ENCODE measurements around the gene NTF4. TPM values are rescaled to one million over a fixed set of nuclear protein-coding genes. Genes with fewer than 3 reads are reported as not detected.

Gene NTF4
- total and polyA plus RNA-seq, 4 donors = 0.83 TPM; not detected in 3

GRCh38 chr19:49104229-49104864, 39.7 kb upstream of the NTF4 start:
- no peaks in the 10 kb centered on the region for H3K27me3 ChIP-seq (ENCODE audit: control insufficient read depth, insufficient read depth, low read length)
- DNase-seq (ENCODE audit: low read depth in 4 of 6, low spot score in 6 of 6) = peak in 1 of 6 donors; percentile 23
- no peak overlapping the region for H3K4me3 ChIP-seq (ENCODE audit: low read depth, low read length)
- H3K27ac ChIP-seq (ENCODE audit: low read depth, low read length) = no peak overlapping the region
- no peaks in the 10 kb centered on the region for H3K4me1 ChIP-seq (ENCODE audit: control insufficient read depth, insufficient read depth, low read length)
- no peaks in the 10 kb centered on the region for H3K9me3 ChIP-seq (ENCODE audit: control insufficient read depth, insufficient read depth, low read length)
- WGBS (ENCODE audit: insufficient coverage) = 66% methylated on average over 22 of the region's 30 CpGs
- H3K36me3 ChIP-seq (ENCODE audit: control insufficient read depth, insufficient read depth, low read length) = peaks cover 97% of the 10 kb centered on the region

GRCh38 chr19:49103331-49104085, 38.9 kb upstream of the NTF4 start:
- WGBS (ENCODE audit: insufficient coverage) = 80% methylated on average over 7 of the region's 33 CpGs

GRCh38 chr19:49102303-49102702, 37.7 kb upstream of the NTF4 start:
- H3K27ac ChIP-seq (ENCODE audit: low read depth, low read length) = no peak overlapping the region
- 88% methylated on average over 12 of the region's 12 CpGs for WGBS (ENCODE audit: insufficient coverage)
- peaks cover 95% of the 10 kb centered on the region for H3K36me3 ChIP-seq (ENCODE audit: control insufficient read depth, insufficient read depth, low read length)

More at GRCh38 chr19:49103331-49104085, 38.9 kb upstream of the NTF4 start:
- no peak overlapping the region for H3K27ac ChIP-seq (ENCODE audit: low read depth, low read length)
- DNase-seq (ENCODE audit: low read depth in 4 of 6, low spot score in 6 of 6) = no peak
- H3K4me3 ChIP-seq (ENCODE audit: low read depth, low read length) = no peak overlapping the region
- no peaks in the 10 kb centered on the region for H3K4me1 ChIP-seq (ENCODE audit: control insufficient read depth, insufficient read depth, low read length)
- no peaks in the 10 kb centered on the region for H3K27me3 ChIP-seq (ENCODE audit: control insufficient read depth, insufficient read depth, low read length)
- peaks cover 98% of the 10 kb centered on the region for H3K36me3 ChIP-seq (ENCODE audit: control insufficient read depth, insufficient read depth, low read length)
- H3K9me3 ChIP-seq (ENCODE audit: control insufficient read depth, insufficient read depth, low read length) = no peaks in the 10 kb centered on the region

GRCh38 chr19:49101160-49101559, 36.5 kb upstream of the NTF4 start:
- 80% methylated on average over 8 of the region's 12 CpGs for WGBS (ENCODE audit: insufficient coverage)
- H3K4me3 ChIP-seq (ENCODE audit: low read depth, low read length) = no peak overlapping the region
- no peaks in the 10 kb centered on the region for H3K9me3 ChIP-seq (ENCODE audit: control insufficient read depth, insufficient read depth, low read length)
- H3K27me3 ChIP-seq (ENCODE audit: control insufficient read depth, insufficient read depth, low read length) = no peaks in the 10 kb centered on the region
- no peak overlapping the region for H3K27ac ChIP-seq (ENCODE audit: low read depth, low read length)
- DNase-seq (ENCODE audit: low read depth in 4 of 6, low spot score in 6 of 6) = no peak
- peaks cover 95% of the 10 kb centered on the region for H3K36me3 ChIP-seq (ENCODE audit: control insufficient read depth, insufficient read depth, low read length)
- H3K4me1 ChIP-seq (ENCODE audit: control insufficient read depth, insufficient read depth, low read length) = no peaks in the 10 kb centered on the region

More at GRCh38 chr19:49102303-49102702, 37.7 kb upstream of the NTF4 start:
- H3K4me1 ChIP-seq (ENCODE audit: control insufficient read depth, insufficient read depth, low read length) = no peaks in the 10 kb centered on the region
- H3K27me3 ChIP-seq (ENCODE audit: control insufficient read depth, insufficient read depth, low read length) = no peaks in the 10 kb centered on the region
- no peaks in the 10 kb centered on the region for H3K9me3 ChIP-seq (ENCODE audit: control insufficient read depth, insufficient read depth, low read length)
- no peak overlapping the region for H3K4me3 ChIP-seq (ENCODE audit: low read depth, low read length)
- no peak for DNase-seq (ENCODE audit: low read depth in 4 of 6, low spot score in 6 of 6)

GRCh38 chr19:49098795-49099194, 34.2 kb upstream of the NTF4 start:
- Histone ChIP-seq H3K27me3 (ENCODE audit: control insufficient read depth, insufficient read depth, low read length) (no peaks in the 10 kb centered on the region), H3K36me3 (ENCODE audit: control insufficient read depth, insufficient read depth, low read length) (peaks cover 93% of the 10 kb centered on the region), H3K9me3 (ENCODE audit: control insufficient read depth, insufficient read depth, low read length) (no peaks in the 10 kb centered on the region), H3K4me1 (ENCODE audit: control insufficient read depth, insufficient read depth, low read length) (peaks cover 4% of the 10 kb centered on the region), H3K4me3 (ENCODE audit: low read depth, low read length) (no peak overlapping the region), H3K27ac (ENCODE audit: low read depth, low read length) (no peak overlapping the region)
- WGBS (ENCODE audit: insufficient coverage) = 93% methylated on average over 4 of the region's 4 CpGs
- no peak for DNase-seq (ENCODE audit: low read depth in 4 of 6, low spot score in 6 of 6)

GRCh38 chr19:49097453-49098288, 33.1 kb upstream of the NTF4 start:
- Histone ChIP-seq H3K27me3 (ENCODE audit: control insufficient read depth, insufficient read depth, low read length) (no peaks in the 10 kb centered on the region), H3K4me3 (ENCODE audit: low read depth, low read length) (no peak overlapping the region), H3K36me3 (ENCODE audit: control insufficient read depth, insufficient read depth, low read length) (peaks cover 93% of the 10 kb centered on the region), H3K4me1 (ENCODE audit: control insufficient read depth, insufficient read depth, low read length) (peaks cover 4% of the 10 kb centered on the region), H3K27ac (ENCODE audit: low read depth, low read length) (no peak overlapping the region), H3K9me3 (ENCODE audit: control insufficient read depth, insufficient read depth, low read length) (no peaks in the 10 kb centered on the region)
- WGBS (ENCODE audit: insufficient coverage) = 60% methylated on average over 5 of the region's 8 CpGs
- DNase-seq (ENCODE audit: low read depth in 4 of 6, low spot score in 6 of 6) = peak in 5 of 6 donors; percentile 36 to 88 (median 59)

- no peak for DNase-seq (ENCODE audit: low read depth in 4 of 6, low spot score in 6 of 6)
- WGBS (ENCODE audit: insufficient coverage) = 81% methylated on average over 12 of the region's 23 CpGs
- Histone ChIP-seq H3K4me1 (ENCODE audit: control insufficient read depth, insufficient read depth, low read length) (peaks cover 4% of the 10 kb centered on the region), H3K27me3 (ENCODE audit: control insufficient read depth, insufficient read depth, low read length) (no peaks in the 10 kb centered on the region), H3K27ac (ENCODE audit: low read depth, low read length) (no peak overlapping the region), H3K9me3 (ENCODE audit: control insufficient read depth, insufficient read depth, low read length) (no peaks in the 10 kb centered on the region), H3K4me3 (ENCODE audit: low read depth, low read length) (no peak overlapping the region), H3K36me3 (ENCODE audit: control insufficient read depth, insufficient read depth, low read length) (peaks cover 93% of the 10 kb centered on the region)
Measured at GRCh38 chr19:49094505-49095482, 30.2 kb upstream of the NTF4 start.

- Histone ChIP-seq H3K4me1 (ENCODE audit: control insufficient read depth, insufficient read depth, low read length) (peaks cover 4% of the 10 kb centered on the region), H3K9me3 (ENCODE audit: control insufficient read depth, insufficient read depth, low read length) (no peaks in the 10 kb centered on the region), H3K27ac (ENCODE audit: low read depth, low read length) (no peak overlapping the region), H3K36me3 (ENCODE audit: control insufficient read depth, insufficient read depth, low read length) (peaks cover 86% of the 10 kb centered on the region), H3K27me3 (ENCODE audit: control insufficient read depth, insufficient read depth, low read length) (no peaks in the 10 kb centered on the region), H3K4me3 (ENCODE audit: low read depth, low read length) (no peak overlapping the region)
- no peak for DNase-seq (ENCODE audit: low read depth in 4 of 6, low spot score in 6 of 6)
- 100% methylated on average over 4 of the region's 6 CpGs for WGBS (ENCODE audit: insufficient coverage)
Measured at GRCh38 chr19:49092686-49093085, 28.1 kb upstream of the NTF4 start.
